ENCODE results near the gene ATP2B2. TPM values are rescaled to one million over a fixed set of nuclear protein-coding genes. Genes with fewer than 3 reads are reported as not detected.
A peak's percentile ranks its signal among the peaks of the same experiment; 100 is the strongest.

Gene ATP2B2
- total RNA-seq, 1 donor from 2014 or later = not detected

- H3K36me3 ChIP-seq = peaks cover 94% of the 10 kb centered on the region
- no peak for DNase-seq
- H3K4me1 ChIP-seq = peaks cover 36% of the 10 kb centered on the region
- H3K4me3 ChIP-seq = no peak overlapping the region
- TF ChIP-seq CTCF (IDR thresholded peaks at IDR 0.05; ENCODE audit: borderline replicate concordance) = no peak
- H3K27ac ChIP-seq (replicated peaks) = no peak overlapping the region
- no peaks in the 10 kb centered on the region for H3K9me3 ChIP-seq (replicated peaks)
- no peaks in the 10 kb centered on the region for H3K27me3 ChIP-seq (ENCODE audit: low read depth)
- intact Hi-C loops (cut with micrococcal nuclease) = no loop called here
These were observed 193.7 kb downstream of the ATP2B2 start for GRCh38 chr3:10311710-10312109.

GRCh38 chr3:10310578-10310977 is 194.8 kb downstream of the ATP2B2 start:
- intact Hi-C loops (cut with micrococcal nuclease) = no loop called here
- no peak for TF ChIP-seq CTCF (IDR thresholded peaks at IDR 0.05; ENCODE audit: borderline replicate concordance)
- no peak overlapping the region for H3K27ac ChIP-seq (replicated peaks)
- peaks cover 94% of the 10 kb centered on the region for H3K36me3 ChIP-seq
- H3K9me3 ChIP-seq (replicated peaks) = no peaks in the 10 kb centered on the region
- H3K4me1 ChIP-seq = peaks cover 36% of the 10 kb centered on the region
- H3K4me3 ChIP-seq = no peak overlapping the region
- no peak for DNase-seq
- no peaks in the 10 kb centered on the region for H3K27me3 ChIP-seq (ENCODE audit: low read depth)

DNA sequence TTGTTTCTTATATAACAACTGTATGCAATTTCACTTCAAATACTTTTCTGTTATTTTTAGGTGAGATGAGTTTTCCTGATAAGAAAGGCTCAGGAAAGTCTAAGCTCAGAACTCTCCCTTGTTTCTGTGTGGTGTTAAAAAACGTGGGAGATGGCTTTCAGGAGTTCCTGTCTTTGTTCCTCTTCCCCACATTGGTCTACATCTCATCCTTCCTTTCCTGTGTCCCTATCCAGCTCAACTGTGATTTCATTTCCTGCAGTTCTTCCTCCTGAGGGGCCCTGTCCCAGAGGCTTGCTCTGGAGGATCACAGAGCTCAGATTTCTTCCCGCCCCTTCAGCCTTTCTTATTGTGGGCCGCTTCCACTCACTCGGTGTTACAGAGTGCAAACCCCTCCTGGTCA is 195.7 kb downstream of the ATP2B2 start:
- no peak overlapping the region for H3K4me3 ChIP-seq
- DNase-seq = no peak
- H3K27ac ChIP-seq (replicated peaks) = peak overlapping the region; percentile 36
- H3K36me3 ChIP-seq = peaks cover 94% of the 10 kb centered on the region
- intact Hi-C loops (cut with micrococcal nuclease) = no loop called here
- peaks cover 36% of the 10 kb centered on the region for H3K4me1 ChIP-seq
- H3K27me3 ChIP-seq (ENCODE audit: low read depth) = no peaks in the 10 kb centered on the region
- no peaks in the 10 kb centered on the region for H3K9me3 ChIP-seq (replicated peaks)
- TF ChIP-seq CTCF (IDR thresholded peaks at IDR 0.05; ENCODE audit: borderline replicate concordance) = no peak

GRCh38 chr3:10308678-10309077 is 196.7 kb downstream of the ATP2B2 start:
- intact Hi-C loops (cut with micrococcal nuclease) = no loop called here
- no peak overlapping the region for H3K27ac ChIP-seq (replicated peaks)
- H3K27me3 ChIP-seq (ENCODE audit: low read depth) = no peaks in the 10 kb centered on the region
- no peak for DNase-seq
- no peak overlapping the region for H3K4me3 ChIP-seq
- no peak for TF ChIP-seq CTCF (IDR thresholded peaks at IDR 0.05; ENCODE audit: borderline replicate concordance)
- H3K36me3 ChIP-seq = peaks cover 94% of the 10 kb centered on the region
- H3K4me1 ChIP-seq = peaks cover 32% of the 10 kb centered on the region
- no peaks in the 10 kb centered on the region for H3K9me3 ChIP-seq (replicated peaks)

DNA sequence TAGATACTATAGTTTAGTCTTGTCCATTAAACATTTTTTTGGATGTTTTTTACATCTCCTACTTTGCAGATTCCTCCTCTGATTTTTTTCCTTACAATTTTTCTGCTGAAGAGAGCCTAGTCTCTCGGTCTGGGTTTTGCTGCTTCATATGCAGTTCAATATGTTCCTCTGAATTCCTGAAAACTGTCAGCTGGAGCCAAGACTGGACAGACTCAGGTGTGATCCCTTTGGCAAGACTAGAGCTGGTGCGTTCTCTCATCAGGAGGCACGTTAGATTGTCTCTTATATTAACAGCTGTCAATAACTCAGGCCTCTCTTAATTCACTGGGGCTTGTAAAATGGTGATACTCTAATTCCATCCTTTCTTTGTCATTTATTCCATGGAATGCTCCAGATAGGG is 199.2 kb downstream of the ATP2B2 start:
- Histone ChIP-seq H3K9me3 (replicated peaks) (no peaks in the 10 kb centered on the region), H3K27me3 (ENCODE audit: low read depth) (no peaks in the 10 kb centered on the region), H3K27ac (replicated peaks) (no peak overlapping the region), H3K4me3 (no peak overlapping the region), H3K36me3 (peaks cover 93% of the 10 kb centered on the region), H3K4me1 (peaks cover 17% of the 10 kb centered on the region)
- intact Hi-C loops (cut with micrococcal nuclease) = no loop called here
- no peak for TF ChIP-seq CTCF (IDR thresholded peaks at IDR 0.05; ENCODE audit: borderline replicate concordance)
- DNase-seq = no peak
